NB4 (cell line): ENCODE data around the gene C2orf92.

Experiments used
- MYC ChIP-seq: IDR thresholded peaks from 2 replicates; pipeline ENCODE4 v1.6.1; 2011; ENCODE audit warnings: low read depth, low read length
- POLR2A ChIP-seq: IDR thresholded peaks from 2 replicates; pipeline ENCODE4 v1.6.1; 2011; ENCODE audit warnings: mild to moderate bottlenecking; ENCODE audit not compliant: insufficient read length; ENCODE audit errors: extremely low read depth
- TF ChIP-seq, protein P1 (sequence below): IDR thresholded peaks from one replicate; pipeline ENCODE4 v1.5.1; 2012; ENCODE audit warnings: low read depth, low read length
- TF ChIP-seq, protein P2 (sequence below): IDR thresholded peaks from 2 replicates; pipeline ENCODE4 v1.6.1; 2011; ENCODE audit warnings: low read depth, low read length

DNA sequence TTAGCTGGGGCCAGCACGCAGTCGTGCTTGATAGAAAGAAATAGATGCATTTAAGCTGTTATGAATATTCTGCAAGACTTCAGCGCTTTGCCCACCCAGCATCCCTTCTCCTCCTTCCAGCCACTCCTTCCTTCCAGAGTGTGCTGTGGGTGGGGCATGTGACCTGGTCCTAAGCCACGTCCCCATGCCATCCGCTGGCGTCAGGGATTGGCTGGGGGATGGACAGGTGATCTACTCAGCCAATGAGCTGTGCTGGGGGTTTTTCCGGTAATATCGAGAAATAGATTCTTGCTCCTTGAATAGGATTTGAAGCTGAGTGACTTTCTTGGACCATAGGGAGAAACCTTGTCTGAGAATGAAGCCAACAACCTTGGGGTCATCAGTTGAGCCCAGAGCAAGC, 39.1 kb downstream of the C2orf92 start:
- TF ChIP-seq, protein P1, sequence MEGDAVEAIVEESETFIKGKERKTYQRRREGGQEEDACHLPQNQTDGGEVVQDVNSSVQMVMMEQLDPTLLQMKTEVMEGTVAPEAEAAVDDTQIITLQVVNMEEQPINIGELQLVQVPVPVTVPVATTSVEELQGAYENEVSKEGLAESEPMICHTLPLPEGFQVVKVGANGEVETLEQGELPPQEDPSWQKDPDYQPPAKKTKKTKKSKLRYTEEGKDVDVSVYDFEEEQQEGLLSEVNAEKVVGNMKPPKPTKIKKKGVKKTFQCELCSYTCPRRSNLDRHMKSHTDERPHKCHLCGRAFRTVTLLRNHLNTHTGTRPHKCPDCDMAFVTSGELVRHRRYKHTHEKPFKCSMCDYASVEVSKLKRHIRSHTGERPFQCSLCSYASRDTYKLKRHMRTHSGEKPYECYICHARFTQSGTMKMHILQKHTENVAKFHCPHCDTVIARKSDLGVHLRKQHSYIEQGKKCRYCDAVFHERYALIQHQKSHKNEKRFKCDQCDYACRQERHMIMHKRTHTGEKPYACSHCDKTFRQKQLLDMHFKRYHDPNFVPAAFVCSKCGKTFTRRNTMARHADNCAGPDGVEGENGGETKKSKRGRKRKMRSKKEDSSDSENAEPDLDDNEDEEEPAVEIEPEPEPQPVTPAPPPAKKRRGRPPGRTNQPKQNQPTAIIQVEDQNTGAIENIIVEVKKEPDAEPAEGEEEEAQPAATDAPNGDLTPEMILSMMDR = no peak
- TF ChIP-seq POLR2A (no peak), MYC (no peak)
- TF ChIP-seq, protein P2, sequence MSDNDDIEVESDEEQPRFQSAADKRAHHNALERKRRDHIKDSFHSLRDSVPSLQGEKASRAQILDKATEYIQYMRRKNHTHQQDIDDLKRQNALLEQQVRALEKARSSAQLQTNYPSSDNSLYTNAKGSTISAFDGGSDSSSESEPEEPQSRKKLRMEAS = no peak
